SH-SY5Y (cell line): Measurements from ENCODE around the gene CRTAP.

ENCODE experiments used
- GATA2 ChIP-seq: IDR thresholded peaks from 2 replicates; pipeline ENCODE4 v1.6.1; 2011; ENCODE audit warnings: mild to moderate bottlenecking, low read depth, low read length
- GATA3 ChIP-seq: IDR thresholded peaks from 2 replicates; pipeline ENCODE4 v1.6.1; 2011; ENCODE audit warnings: low read depth, mild to moderate bottlenecking, low read length, moderate library complexity

DNA sequence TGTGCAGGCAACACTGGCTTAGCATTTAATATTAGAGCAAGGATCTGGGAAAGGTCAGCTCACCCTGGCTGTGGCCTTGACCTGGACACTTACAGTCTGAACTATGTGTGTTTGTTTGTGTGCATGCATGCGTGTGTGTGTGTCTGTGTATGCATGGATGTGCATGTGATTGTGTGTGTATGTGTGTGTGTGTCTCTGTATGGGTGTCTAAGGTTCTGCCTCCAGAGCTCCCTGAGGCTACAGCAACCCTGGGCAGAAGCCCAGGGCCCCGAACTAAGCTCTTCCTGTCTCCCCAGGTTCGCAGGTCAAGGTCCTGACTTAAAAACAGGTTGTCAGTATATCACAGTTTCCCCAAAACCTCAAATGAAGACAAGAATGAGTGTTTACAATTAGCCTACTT, 53.5 kb downstream of the CRTAP start:
- TF ChIP-seq GATA2: no peak
- TF ChIP-seq GATA3: no peak
